Activated T-cell treated with anti-CD3 and anti-CD28 coated beads for 24 hours (primary cell): Measurements from ENCODE around the gene TMLHE.
"Not testable (repeated sequence)": the region's sequence is repeated elsewhere in the genome, so short reads cannot be mapped to it uniquely, and the experiment has no call there.

Source experiments
- DNase-seq: peaks from one replicate; pipeline ENCODE4 v3.0.0-alpha.2; 2020; ENCODE audit warnings: low read depth

The TMLHE gene

DNA sequence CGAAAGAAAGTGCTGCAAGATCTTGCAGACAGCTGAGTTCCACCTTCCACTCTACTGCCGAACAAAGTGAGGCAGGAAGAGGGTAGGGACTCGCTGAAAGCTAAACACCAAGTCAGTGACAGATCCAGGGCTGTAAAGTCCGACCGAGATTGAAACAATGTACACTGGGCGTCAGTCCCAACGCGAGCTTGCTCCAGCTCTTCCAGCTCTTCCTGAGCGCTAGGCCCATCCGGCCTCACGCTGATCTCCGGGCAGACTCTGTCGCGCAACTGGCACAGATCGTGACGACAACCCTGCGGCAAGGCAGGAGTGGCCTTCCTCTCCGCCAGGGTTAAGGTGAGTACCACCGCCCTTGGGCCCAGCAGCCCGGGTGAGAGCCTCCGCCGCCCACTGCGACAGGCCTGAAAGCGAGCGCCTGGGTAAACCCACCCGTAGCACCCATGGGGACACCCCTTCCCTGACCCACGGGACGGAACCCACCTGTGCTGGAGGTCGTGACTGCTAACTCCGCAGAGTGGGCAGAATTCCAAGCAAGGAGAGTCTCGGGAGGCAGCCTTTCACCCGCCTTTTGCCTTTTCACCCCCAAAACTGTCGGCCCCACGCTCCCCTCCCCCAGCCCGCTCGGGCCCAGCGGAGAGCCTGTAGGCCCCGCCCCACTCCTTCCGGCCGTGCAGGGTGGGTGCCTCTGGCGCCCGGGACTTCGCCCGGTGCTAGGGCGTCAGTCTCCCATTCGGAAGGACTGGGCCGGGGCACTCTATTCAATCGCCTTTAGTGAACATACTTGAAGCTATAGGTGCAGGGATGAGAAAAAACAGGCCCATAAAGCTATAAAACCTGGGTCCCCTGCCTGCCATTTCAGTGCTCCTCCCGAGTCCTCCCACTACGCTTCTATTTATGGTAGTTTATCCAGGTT is at the start of gene TMLHE, which contains the start of gene SPRY3:
Gene TMLHE (minus strand): TSS at position 641 of the 913 bp plus-strand sequence. CDS start 67,676 bp downstream, outside the sequence.
Gene SPRY3 (plus strand): TSS at position 275 of the 913 bp plus-strand sequence.
- peak; percentile 57 for DNase-seq

DNA sequence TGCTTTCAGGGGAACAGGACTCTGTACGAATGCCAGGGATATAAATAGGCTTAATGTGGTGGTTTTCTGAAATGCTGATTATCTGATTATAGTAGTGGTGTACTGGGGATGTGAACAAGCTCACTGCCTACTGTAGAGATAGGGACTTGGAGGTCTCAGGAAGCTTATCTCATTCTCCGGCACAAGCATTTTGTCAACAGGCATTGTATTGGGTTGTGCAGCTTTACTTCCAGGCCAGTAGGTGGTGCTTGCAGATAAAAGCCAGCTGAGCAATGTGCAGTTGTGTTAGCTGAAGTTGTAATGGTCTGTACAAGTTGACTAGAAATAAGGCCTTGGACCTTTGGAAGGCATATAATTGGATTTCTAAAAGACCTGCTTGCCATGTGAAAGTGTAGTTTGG is 49.5 kb upstream of the TMLHE start:
- DNase-seq = no peak

- DNase-seq = no peak
Measured at GRCh38 chrX:155645180-155645579, 32.4 kb upstream of the TMLHE start.

GRCh38 chrX:155643240-155643639 is 30.5 kb upstream of the TMLHE start:
- DNase-seq = no peak

- DNase-seq = not testable (repeated sequence)
Measured at GRCh38 chrX:155641371-155641770, 28.6 kb upstream of the TMLHE start.

DNA sequence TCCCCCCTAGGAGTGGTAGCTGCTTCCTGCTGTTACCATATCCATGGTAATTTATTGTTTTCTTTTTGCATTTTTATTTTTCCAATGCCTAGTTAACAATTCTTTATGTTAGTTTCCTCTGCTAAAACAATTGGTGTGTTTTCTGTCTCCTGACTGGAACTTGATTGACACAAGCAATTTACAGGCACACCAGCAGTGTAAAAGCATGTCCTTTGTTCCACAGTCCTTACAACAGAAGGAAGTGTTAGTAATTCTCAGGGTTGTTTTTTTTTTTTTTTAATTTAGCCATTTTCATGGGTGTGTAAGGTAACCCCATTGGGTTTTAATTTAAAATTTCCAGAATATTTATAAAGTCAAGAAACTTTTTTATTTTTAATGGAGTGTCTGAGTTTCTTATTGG is 25.0 kb upstream of the TMLHE start:
- no peak for DNase-seq

- not testable (repeated sequence) for DNase-seq
Measured at GRCh38 chrX:155635019-155635418, 22.3 kb upstream of the TMLHE start.

GRCh38 chrX:155632431-155633100 is 19.8 kb upstream of the TMLHE start:
- no peak for DNase-seq

- not testable (repeated sequence) for DNase-seq
Measured at GRCh38 chrX:155620110-155620509, 7.4 kb upstream of the TMLHE start.

- DNase-seq = no peak
Measured at GRCh38 chrX:155615938-155616337, 3.2 kb upstream of the TMLHE start.

DNA sequence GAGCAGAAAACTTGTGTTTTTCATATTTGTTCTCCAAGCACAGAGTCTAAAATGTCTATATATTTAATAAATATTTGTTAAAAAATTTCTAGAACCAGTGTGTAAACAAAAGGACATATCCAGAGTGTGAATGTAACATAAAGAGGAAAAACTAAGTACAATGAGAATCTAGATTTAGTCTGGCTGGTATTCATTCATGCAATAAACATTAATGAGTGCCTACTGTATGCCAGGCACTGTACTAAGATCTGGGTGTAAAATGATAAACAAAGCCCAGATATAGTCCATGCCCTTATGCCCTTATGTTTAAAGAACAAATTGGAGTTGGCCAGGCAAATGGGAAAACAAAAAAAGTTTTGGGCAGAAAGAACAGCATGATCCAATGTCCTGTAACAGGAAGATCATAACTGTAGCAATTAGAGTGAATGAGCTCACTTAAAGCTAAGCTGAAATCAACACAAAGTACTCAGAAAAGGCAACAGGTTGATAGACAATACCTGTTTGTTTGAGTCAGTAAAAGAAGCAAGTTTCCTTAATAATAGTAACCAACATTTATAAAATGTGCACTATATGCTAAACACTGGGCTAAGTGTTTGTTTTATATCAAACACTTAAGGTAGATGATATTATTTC is 1.3 kb upstream of the TMLHE start:
- no peak for DNase-seq

- no peak for DNase-seq
Measured at GRCh38 chrX:155611302-155611701, 1.4 kb downstream of the TMLHE start.

- DNase-seq = no peak
Measured at GRCh38 chrX:155592981-155593380, 19.8 kb downstream of the TMLHE start.

GRCh38 chrX:155592331-155592730 is 20.4 kb downstream of the TMLHE start:
- no peak for DNase-seq

- DNase-seq = no peak
Measured at GRCh38 chrX:155577682-155578081, 35.1 kb downstream of the TMLHE start.

DNA sequence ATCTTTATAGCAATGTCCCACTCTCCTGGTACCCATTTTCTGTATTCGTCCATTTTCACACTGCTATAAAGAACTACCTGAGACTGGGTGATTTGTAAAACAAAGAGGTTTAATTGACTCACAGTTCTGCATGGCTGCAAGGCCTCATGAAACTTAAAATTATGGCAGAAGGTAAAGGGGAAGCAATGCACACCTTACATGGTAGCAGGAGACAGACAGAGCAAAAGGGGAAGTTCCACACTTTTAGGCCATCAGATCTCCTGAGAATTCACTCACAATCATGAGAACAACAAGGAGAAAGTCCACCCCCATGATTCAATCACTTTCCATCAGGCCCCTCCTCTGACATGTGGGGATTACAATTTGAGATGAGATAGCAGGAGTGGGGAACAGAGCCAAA is 49.7 kb downstream of the TMLHE start:
- DNase-seq = no peak

DNA sequence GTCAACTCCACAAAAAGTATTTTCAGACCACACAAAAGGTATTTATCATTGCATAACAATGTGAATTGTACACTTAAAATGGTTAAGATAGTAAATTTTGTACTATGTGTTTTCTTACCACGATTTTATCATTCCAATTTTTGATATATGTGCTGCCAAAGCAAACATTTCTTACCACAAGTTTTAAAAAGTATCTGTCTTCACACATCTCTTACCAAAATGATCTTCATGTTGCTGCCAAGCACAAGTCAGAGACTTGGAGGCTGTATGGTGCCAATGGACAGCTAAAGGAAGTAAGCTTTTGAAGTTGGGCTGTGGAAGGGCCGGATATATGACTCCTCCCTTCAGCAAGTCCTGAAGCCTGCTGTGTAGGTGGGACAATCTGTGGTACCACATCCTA is 67.9 kb downstream of the TMLHE start:
- DNase-seq = no peak

DNA sequence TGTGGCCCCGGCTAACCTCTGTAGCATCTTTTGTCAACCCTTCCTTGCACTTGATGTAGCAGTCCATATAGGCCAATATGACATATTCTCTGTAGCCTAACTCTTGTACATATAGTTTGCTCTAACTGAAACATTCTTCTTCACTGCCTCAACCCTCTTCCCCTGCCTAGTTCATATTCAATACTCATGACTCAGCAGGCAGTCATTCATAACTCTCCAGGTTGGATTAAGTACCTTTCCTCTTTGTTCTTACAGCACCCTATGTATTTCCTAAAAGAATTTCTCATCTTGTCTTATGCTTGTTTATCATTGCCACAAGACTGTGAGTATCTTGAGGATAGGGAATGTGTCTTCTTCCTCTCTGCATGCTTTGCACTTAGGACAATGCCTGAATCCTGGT is 76.9 kb downstream of the TMLHE start:
- no peak for DNase-seq

- no peak for DNase-seq
Measured at GRCh38 chrX:155534800-155535199, 78.0 kb downstream of the TMLHE start.

DNA sequence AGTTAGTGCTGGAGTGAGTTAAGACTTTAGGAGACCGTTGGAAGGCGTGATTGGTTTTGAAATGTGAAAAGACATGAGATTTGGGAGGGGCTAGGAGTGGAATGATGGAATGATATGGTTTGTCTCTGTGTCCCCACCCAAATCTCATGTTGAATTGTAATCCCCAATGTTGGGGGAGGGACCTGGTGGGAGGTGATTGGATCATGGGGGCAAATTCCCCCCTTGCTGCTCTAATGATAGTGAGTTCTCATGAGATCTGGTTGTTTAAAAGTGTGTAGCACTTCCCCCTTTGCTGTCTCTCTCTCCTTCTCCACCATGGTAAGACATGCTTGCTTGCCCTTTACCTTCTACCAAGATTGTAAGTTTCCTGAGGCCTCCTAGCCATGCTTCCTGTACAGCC is 85.7 kb downstream of the TMLHE start:
- not testable (repeated sequence) for DNase-seq

DNA sequence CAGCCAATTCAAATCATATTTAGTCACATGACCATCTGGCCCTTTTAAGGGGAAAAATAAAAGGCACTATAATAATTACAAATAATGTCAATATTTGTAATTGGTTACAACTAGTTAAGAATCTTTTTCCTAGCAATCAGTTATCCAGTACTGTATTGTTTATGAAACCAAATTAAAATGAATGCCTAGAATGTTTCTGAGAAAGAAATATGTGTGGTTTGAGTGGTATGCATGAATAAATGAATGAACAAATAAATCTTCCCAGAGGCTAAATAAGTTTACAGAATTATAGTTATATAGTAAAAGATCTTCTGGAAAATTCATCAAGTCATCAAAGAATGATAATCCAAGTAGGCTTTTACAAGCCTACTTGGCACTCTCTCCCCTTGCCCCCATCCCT is 98.5 kb downstream of the TMLHE start:
- DNase-seq = no peak

DNA sequence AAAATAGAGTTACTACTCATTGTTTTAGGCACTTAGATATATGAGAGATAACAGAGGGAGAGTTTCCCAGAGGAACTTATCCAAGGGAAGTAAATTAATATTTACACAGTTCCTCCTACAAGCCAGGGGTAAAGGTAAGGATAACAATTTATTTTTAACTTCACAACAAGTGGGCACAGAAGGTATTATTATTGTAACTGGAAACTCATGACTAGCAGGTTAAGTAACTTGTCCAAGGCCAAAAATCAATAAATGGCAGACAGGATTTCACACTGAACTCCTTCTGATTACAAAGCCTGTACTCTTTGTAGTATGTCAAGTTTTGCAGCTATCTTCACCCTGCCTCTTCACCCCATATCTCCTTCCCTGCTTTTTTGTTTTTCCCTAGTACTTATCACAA is 107.5 kb downstream of the TMLHE start:
- DNase-seq = no peak

- DNase-seq = not testable (repeated sequence)
Measured at GRCh38 chrX:155495134-155495533, 117.6 kb downstream of the TMLHE start.
